Left renal cortex interstitium (tissue), 4 donors: ENCODE data around the gene WNT3A. TPM values are rescaled to one million over a fixed set of nuclear protein-coding genes. Genes with fewer than 3 reads are reported as not detected.

Experiments
- DNase-seq, 4 donors: peaks; one replicate each; pipeline ENCODE4 v3.0.0-alpha.2; 2013; ENCODE audit warnings: low read depth in 4 of 4, low spot score in 2 of 4, missing footprints in 1 of 4
- polyA plus RNA-seq, 4 donors: library from polyadenylated mRNA; unstranded; fragments of 120-200 nt; gene quantifications; one replicate each; pipeline ENCODE4 v1.2.1, GENCODE V29; 2013; ENCODE audit not compliant: insufficient read length in 4 of 4

The WNT3A gene
- polyA plus RNA-seq, 4 donors = 0.12 to 0.36 (median 0.22) TPM

DNA sequence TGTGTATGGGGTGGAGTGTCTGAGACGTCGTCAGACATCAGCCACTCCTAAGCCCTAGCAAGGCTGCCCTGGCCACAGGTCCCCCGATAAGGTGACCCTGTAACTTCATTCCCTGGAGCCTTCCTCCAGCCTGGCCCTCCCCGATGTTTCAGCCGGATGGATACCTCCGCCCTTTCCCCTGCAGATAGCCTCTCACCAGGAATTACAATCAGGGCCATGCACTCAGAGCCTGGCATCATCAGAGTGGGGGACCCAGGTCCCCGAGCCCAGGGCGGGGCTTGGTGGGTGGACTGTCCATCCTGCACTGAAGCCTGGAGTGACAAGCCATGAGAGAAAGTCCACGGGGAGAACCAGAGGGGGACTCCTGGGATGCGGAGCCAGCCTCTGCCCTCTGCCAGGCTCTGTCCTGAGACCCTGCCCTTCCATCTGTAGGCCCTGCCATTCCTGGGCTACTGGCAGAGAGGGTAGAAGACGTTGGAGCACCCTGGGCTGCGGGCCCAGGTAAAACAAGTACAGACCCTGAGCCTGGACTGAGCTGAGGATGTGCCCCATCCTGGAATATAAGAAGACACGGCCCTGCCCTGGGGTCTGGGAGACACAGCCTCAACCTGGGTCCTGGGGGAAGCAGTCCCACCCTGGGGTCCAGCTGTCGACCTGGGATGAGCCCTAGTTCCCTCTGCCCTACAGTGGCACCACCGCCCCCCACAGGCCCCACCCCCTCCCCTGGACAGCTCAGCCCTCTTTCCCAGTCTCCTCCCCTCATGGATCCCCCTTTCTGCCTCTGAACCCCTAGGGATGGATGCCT is 58.9 kb downstream of the WNT3A start:
- no peak for DNase-seq

DNA sequence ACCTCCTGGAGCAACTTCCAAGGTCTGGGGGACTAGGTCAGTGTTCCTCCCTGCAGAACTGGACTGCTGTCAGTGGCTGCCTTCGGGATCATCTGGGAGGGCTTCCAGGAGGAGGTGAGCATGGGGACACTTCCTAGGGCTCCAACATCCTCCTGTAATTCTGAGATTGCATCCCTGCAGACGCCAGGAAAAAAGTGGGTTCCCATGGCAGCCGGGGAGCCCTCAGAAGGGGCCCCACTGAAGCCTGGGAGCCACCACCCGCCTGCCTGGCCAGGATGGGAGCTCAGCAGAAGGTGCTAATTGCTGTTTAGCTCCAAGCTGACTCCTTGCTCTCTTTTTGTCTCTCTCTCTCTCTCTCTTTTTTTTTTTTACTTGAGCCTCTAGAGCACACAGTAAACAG is 59.6 kb downstream of the WNT3A start:
- no peak for DNase-seq

DNA sequence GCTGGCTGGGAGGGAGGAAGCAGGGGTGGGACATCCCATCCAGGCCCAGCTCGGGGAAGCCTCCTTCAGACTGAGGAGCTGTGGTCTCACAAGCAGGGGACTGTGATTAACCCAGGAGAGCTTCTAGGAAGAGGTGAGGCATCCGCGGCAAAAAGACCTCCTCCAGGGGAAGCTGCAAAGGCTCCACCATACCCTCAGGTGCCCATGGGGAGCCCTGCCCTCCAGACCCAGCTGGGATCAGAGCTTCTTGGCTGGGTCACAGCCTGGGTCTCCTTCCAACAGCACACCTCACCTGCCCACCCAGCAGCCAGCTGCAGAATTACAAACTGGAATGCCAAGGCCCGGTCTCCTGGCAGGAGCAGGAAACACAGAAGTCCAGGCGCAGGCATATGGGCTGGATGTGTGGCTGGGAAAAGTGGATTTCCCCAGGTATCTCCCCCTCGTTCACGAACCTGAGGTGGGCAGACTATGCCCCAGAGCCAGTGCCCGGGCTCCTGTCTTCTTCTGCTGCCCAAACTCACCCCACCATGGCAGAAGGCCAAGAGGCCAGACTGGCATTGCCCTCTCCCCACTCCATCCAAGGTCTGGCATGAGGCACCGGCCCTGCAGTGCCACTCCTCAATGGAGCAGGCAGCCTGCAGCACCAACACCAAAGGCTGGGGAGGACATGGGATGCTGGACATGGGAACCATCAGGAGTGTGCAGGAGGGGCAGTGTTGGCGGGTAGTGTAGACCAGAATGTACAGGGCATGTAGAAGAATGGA is 60.3 kb downstream of the WNT3A start:
- no peak for DNase-seq

DNA sequence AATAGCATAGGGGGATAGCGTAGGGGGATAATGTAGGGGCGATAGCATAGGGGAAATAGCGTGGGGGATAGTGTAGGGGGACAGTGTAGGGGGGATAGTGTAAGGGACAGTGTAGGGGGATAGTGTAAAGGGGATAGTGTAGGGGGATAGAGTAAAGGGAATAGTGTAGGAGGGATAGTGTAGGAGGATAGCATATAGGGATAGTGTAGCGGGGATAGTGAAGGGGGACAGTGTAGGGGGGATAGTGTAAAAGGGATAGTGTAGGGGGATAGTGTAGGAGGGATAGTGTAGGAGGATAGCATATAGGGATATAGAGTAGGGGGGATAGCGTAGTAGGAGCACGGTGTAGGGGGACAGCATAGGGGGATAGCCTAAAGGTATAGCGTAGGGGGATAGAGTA is 61.6 kb downstream of the WNT3A start:
- no peak for DNase-seq

DNA sequence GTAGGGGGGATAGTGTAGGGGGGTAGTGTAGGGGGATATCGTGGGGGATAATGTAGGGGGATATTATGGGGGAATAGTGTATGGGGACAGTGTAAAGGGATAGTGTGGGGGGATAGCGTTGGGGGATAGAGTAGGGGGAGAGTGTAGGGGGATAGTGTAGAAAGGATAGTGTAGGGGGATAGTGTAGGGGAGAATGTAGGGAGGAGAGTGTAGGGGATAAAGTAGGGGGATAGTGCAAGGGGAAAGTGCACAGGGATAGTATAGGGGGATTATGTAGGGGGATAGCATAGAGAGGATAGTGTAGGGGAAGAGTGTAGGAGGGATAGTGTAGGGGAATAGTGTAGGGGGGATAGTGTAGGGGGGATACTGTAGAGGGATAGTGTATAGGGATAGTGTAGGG is 63.4 kb downstream of the WNT3A start:
- DNase-seq = no peak

DNA sequence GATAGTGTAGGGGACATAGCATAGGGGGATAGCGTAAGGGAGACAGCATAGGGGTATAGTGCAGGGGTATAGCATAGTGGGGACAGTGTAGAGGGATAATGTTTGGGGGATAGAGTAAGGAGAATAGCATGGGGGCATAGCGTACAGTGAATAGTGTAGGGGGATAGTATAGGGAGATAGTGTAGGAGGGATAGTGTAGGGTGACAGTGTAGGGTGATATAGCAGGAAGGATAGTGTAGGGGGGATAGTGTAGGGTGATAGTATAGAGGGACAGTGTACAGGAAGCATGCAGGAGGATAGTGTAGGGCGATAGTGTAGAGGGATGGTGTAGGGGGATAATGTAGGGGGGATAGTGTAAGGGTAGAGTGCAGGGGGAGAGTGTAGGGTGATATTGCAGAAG is 64.1 kb downstream of the WNT3A start:
- no peak for DNase-seq

DNA sequence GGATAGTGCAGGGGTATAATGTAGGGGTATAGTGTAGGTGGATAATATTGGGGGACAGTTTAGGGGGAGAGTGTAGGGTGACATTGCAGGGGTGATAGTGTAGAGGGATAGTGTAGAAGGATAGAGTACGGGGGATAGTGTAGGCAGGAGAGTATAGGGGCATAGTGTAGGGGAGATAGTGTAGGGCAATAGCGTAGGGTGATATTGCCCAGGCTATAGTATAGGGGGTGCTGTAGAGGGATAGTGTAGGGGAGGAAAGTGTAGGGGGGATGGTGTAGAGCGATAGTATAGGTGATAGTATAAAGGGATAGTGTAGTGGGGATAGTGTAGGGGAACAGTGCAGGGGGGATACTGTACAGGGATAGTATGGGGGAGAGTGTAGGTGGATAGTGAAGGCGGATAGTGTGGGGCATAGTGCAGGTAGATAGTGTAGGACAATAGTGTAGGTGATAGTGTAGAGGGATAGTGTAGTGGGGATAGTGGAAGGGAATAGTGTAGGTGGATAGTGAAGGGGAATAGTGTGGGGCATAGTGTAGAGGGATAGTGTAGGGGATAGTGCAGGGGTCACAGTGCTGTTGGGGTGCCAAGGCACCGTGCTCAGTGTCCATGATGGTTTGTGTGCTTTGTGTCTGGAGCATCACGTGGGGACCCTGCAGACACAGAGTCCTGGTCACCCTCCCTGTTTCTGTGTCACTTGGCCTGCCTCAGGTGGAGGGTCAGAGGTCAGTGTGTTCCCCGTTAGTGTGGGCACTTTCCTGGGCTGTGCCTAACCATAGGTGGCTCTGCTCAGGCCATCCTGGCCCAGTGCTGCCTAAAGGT is 65.2 kb downstream of the WNT3A start:
- DNase-seq = no peak

DNA sequence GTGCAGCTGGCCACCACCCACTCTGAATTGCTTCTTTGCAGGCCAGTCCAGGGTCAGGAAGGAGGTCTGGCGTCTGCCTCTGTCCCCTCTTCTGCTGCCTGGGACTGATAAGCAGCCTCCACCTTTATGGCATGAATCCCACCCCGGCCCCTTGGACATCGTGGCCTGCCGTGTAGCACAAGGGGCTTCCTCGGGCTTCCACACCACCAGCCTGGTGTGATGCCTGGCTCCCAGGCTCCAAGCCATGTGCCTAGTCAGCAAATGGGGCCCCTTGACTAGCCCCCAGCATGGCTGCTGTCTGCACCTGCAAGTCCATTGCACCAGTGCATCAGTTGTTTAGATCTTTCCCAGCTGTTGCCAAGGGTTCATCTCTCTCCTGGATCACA is 65.9 kb downstream of the WNT3A start:
- DNase-seq = no peak

DNA sequence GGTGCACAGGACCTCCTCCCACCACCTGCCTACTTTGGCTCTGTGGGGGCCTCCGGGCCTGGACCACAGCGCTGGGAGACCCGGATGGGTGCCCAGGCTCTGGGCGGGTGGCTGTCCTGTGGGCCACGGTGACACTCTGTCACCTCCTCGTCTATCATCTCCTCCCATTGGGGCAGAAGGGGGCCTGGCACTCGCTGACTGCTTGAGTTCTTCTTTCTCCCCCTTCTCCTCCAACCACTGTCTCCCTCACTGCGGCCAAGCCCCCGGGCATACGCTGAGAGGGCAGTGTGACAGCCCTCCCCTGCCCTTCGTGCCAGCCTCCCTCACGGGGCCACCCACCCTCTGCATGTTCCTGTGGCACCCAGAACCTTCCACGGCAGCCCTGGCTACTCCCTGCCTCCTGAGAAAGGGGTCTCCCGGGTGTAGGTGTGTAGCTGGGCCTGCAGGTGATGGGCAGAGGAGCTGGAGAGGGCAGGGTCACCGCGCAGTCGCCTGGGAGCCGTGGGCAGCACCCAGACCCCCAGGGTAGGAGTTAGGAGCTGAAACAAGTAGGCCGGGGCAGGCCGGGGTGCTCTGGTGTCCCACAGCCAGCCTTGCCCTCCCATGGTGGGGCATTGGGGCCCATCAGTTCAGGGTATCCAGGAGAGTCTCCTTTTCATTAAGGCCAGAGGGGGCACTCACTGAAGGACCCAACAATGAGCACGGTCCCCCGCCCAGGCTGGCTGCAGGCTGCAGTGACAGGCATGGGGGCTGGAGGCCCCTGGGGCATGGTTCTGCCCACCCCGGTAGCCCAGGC is 66.5 kb downstream of the WNT3A start:
- no peak for DNase-seq

DNA sequence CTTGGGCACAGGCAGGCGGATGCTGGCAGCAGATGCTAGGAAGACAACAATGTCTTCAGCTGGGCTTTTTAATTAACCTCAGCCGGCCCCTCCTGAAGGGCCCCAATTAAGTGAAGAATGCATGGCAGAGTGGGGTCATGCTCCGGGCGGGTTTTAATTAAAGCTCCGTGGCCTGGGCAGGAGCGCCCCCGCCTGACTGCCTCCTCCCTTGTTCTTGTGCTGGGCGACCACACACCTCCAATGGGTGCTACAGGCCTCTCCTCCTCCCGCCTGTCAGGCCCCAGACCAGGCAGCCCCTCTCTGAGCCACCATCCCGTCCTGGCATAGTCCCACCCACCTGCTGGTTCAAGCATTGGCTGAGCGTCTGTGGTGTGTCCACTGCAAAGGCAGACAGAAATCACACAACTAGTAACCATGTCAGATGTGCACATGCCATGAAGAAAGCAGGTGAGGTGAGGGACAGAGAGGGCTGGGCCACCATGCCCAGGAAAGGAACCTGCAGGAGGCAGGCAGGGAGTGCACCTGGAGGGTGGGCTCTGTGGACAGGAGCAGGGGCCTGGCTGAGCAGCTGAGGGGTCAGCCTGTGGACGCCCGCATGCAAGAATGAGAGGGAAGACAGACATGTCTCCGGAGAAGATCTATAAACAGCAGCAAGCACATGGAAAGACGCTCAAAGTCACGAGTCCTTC is 67.2 kb downstream of the WNT3A start:
- no peak for DNase-seq

DNA sequence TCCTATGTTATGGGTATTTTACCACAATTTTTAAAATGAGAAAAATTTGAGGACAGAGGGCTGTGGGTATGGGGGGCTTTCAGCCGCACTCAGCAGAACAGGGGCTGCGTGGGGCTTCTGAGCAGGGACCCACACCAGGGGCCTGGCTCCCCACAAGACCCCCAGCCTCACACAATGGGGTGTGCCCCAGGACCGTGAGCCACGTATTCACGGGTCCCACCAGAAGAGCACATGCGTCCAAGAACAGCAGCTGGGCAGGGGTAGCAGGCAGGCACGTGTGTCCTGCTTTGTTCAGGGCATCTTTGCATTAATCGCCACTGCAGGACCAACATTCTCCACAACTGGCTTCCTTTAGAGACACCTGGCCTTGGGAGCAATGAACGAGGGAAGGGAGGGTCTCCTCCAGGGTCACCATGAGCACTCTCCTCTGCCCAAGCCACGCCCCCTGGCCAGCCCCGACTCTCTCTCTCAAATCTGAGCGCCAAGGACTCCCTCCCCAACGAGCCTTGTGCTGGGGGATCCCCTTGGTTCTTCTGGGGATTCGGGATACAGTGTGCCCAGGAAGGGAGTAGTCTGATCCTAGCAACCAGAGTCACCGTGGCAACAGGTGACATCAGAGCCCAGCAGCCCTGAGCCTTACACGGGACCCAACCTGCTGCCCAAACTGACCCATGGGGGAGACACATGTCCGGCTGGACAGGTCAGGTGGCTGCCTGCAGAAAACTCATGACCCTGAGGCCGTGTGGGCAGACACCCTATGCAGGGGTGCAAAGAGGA is 68.3 kb downstream of the WNT3A start:
- no peak for DNase-seq

DNA sequence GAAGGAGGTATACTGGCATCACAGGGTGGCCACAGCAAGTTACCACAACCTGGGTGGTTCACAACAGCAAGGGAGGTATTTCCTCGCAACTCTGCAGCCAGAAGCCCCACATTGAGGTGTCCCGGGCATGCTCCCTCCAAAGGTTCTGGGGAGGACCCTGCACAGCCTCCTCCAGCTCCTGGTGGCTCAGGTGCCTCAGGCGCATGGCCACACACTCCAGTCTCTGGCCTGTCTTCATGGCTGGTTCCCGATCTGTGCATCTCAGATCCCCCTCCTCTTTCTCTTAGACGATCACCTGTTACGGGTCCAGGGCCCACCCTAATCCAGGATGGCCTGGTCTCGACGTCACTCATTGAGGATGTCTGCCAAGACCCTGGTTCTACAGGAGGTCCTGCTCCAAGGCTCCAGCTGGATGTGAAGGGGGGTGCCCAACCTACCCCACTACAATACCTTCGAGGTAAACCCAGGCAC is 69.0 kb downstream of the WNT3A start:
- DNase-seq = no peak

DNA sequence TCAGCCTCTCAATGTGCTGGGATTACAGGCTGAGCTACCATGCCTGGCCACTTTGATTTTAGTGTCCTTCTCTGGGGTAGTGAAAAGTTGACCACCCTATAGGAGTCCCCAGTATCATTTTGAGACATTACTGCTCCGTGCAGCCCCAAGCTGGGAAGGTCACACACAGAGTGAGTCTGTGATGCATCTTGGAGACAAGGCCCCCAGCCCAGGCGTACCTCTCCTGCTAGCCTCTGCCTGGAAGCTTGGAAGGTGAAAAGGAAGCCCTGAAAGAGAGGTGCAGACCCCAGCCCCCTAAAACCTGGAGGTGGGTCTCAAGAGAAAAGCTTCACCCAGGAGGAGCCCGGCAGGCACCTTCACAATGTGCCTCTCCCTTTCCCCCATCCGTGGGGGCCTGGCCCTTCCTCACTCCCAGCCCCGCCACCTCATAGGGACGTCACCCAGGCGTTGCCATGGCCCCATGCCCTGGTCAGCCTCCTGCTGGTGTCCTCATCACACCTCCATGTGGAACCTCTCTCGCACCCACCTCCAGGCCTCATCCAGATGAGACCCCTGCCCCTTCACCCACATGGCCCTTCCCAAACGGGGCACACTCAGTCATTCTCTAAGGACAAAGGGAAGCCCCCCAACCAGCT is 70.1 kb downstream of the WNT3A start:
- DNase-seq = no peak

DNA sequence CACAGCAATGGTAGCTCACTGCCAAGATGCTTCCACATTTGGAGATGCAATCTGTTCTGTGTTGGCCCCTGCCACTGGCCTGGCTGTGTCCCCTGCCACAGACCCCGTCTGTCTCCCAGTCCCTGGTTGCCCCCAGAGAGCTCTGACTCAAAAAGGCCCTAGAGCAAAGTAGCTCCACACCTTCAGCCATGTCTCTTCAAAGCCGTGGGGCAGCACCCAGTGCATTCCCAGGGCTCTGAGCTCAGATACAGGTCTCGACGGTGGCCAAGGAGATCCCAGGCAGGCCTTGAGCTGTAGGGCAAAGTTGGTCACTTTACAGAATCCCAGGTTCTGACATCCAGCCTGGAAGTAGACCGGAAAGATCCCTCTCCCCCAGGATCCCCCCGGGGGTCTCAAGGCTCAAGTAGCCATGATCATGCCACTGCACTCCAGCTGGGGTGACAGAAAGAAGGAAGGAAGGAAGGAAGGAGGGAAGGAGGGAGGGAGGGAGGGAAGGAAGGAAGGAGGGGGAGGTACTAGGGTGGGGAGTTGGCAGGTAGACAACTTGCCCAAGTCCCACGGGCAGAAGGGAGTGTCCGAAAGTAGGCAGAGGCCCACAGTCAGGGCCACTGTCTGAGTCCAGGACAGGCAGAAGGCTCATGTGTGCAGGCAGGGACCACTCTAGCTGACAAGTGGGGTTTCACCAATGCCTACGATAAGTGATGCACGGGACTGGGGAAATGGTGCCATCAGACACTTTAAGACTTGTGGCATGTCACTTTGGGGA is 71.0 kb downstream of the WNT3A start:
- no peak for DNase-seq

DNA sequence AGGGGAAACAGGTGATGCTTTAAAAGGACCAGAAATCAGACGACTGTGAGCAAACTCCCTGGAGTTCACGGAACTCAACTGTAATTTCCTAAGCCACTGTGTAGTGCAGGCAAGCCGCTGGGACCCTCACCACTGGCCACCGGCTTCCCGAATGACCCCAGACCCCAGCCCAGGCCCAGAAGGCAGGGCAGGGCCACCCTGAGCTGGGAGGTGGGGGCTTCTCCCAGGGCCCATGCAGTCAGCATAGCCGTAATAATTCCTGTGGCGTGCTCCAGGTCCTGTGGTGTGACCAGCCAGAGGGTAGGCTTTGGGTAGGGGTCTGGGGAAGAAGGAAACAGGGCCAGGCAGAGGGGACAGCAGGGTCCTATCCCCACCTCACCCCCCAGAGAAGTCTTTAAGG is 72.2 kb downstream of the WNT3A start:
- DNase-seq = no peak

DNA sequence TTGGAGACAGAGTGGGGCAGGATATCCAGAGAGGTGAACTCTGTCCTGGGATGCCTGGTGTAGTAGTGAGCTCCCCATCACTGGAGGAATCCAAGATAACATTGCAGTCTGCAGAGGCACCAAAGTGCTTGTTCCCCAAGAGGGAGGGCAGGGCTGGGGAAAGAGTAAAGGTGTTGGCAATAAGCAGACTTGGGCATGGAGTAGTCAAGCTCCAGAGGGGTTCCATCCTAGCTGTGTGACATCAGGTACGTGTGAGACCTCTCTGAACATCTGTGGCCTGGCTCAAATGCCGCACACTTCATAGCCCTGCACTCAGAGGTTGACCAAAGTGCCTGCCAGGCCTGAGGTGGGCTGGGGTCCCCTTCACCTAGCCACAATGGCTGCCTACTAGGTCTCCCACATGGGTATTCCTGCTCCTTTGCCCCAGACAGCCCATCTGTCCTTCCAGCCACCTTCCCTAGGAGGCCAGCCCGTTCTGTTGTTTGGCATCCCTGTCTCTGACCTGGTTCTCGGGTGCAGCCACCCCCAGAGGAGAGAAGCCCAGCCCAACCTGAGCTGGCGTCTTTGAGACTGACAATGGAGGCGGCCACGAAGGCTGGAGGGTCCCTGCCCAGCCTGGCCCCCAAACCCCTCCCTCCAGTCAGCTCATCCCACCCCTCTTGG is 72.9 kb downstream of the WNT3A start:
- no peak for DNase-seq

DNA sequence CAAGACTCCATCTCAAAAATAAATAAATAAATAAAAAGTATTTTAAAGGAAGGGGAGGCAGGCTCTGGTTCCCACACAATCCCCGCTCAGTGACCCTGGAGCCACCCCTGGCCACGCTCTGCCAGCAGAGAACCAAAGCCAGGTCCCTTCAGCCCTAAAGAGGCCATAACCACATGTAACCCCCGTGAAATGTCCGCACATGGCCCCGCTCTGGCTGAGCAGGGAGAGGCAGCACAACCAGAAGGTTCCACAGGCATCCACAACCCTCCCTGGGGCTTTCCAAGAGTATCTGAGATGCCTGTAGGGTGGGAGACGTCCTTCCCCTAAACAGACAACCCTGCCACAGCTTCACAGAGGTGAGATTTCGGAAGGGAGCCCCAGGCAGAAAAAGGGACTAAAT is 74.3 kb downstream of the WNT3A start:
- no peak for DNase-seq
